Ishikawa (cell line): ENCODE measurements around the gene KIAA1755.

Experiments used
- CEBPB ChIP-seq: IDR thresholded peaks from 2 replicates; pipeline ENCODE4 v1.6.1; 2012
- CREB1 ChIP-seq: IDR thresholded peaks from 2 replicates; pipeline ENCODE4 v1.6.1; 2012; ENCODE audit warnings: low read depth
- EGR1 ChIP-seq: IDR thresholded peaks from 2 replicates; pipeline ENCODE4 v1.6.1; 2012
- EP300 ChIP-seq: IDR thresholded peaks from 2 replicates; pipeline ENCODE4 v1.6.1; 2012; ENCODE audit warnings: borderline replicate concordance
- FOXM1 ChIP-seq: IDR thresholded peaks from 2 replicates; pipeline ENCODE4 v1.6.1; 2012; ENCODE audit warnings: low read depth, borderline replicate concordance
- MAX ChIP-seq: IDR thresholded peaks from 2 replicates; pipeline ENCODE4 v1.6.1; 2012
- NFIC ChIP-seq: IDR thresholded peaks from 2 replicates; pipeline ENCODE4 v1.6.1; 2012
- RAD21 ChIP-seq: IDR thresholded peaks from 2 replicates; pipeline ENCODE4 v1.6.1; 2012; ENCODE audit warnings: low read depth
- REST ChIP-seq: IDR thresholded peaks from 2 replicates; pipeline ENCODE4 v1.6.1; 2012; ENCODE audit warnings: low read depth, mild to moderate bottlenecking
- TAF1 ChIP-seq: IDR thresholded peaks from 2 replicates; pipeline ENCODE4 v1.6.1; 2012; ENCODE audit warnings: low read depth, mild to moderate bottlenecking
- TCF12 ChIP-seq: IDR thresholded peaks from 2 replicates; pipeline ENCODE4 v1.6.1; 2012; ENCODE audit warnings: low read depth
- TEAD4 ChIP-seq: IDR thresholded peaks from 2 replicates; pipeline ENCODE4 v1.6.1; 2012
- USF1 ChIP-seq: IDR thresholded peaks from 2 replicates; pipeline ENCODE4 v1.6.1; 2012
- YY1 ChIP-seq: IDR thresholded peaks from 2 replicates; pipeline ENCODE4 v1.6.1; 2012; ENCODE audit warnings: low read depth
- ZBTB7A ChIP-seq: IDR thresholded peaks from 2 replicates; pipeline ENCODE4 v1.6.1; 2012; ENCODE audit warnings: low read depth

KIAA1755 gene

GRCh38 chr20:38171675-38172043 is 88.9 kb downstream of the KIAA1755 start:
- TF ChIP-seq FOXM1 (no peak), YY1 (no peak), TEAD4 (no peak), CREB1 (no peak), RAD21 (no peak), CEBPB (no peak), ZBTB7A (no peak), EP300 (no peak), MAX (no peak), EGR1 (no peak), TAF1 (no peak), TCF12 (no peak), NFIC (no peak), REST (no peak)

- no peak for TF ChIP-seq USF1
- TF ChIP-seq YY1 = no peak
- no peak for TF ChIP-seq TEAD4
- TF ChIP-seq ZBTB7A = no peak
- TF ChIP-seq CREB1 = no peak
- TF ChIP-seq FOXM1 = no peak
- TF ChIP-seq REST = no peak
- no peak for TF ChIP-seq TCF12
- no peak for TF ChIP-seq MAX
- no peak for TF ChIP-seq TAF1
- no peak for TF ChIP-seq RAD21
- TF ChIP-seq CEBPB = no peak
- TF ChIP-seq EGR1 = no peak
- TF ChIP-seq EP300 = no peak
- TF ChIP-seq NFIC = no peak
Observed at GRCh38 chr20:38170826-38171674, 89.5 kb downstream of the KIAA1755 start.

GRCh38 chr20:38170219-38170825 is 90.2 kb downstream of the KIAA1755 start:
- TF ChIP-seq EGR1 = no peak
- no peak for TF ChIP-seq NFIC
- no peak for TF ChIP-seq YY1
- no peak for TF ChIP-seq TAF1
- no peak for TF ChIP-seq EP300
- TF ChIP-seq TEAD4 = no peak
- no peak for TF ChIP-seq TCF12
- no peak for TF ChIP-seq RAD21
- TF ChIP-seq FOXM1 = no peak
- TF ChIP-seq MAX = no peak
- no peak for TF ChIP-seq ZBTB7A
- no peak for TF ChIP-seq CREB1
- TF ChIP-seq CEBPB = no peak
- no peak for TF ChIP-seq USF1
- TF ChIP-seq REST = no peak
